K562 (cell line): ENCODE data around the gene BMP4. TPM values are rescaled to one million over a fixed set of nuclear protein-coding genes. Genes with fewer than 3 reads are reported as not detected.

Source experiments
- ATAC-seq: fragments of 200-7000 bp; cut with Tn5 transposase; 3 replicates; pipeline ENCODE4 v1.9.1; 2020; ENCODE audit warnings: moderate library complexity
- BruUV-seq: library from RNA; stranded (reverse); fragments of 400-500 nt; replicated peaks from 2 replicates; lab custom pipeline; 2021; lab: Mats Ljungman, UMichigan
- CTCF ChIA-PET: fragments of 300-600 bp; formaldehyde crosslinking; extraction: SDS; loops from one replicate; lab custom pipeline; 2021; ENCODE audit warnings: low intra/inter-chr PET ratio; lab: Yijun Ruan, JAX
- POLR2A ChIA-PET: fragments of 300-600, 350-650 bp; sonication (Branson Sonifier 250); formaldehyde crosslinking; extraction: SDS; loops from one replicate; lab custom pipeline; 2021; ENCODE audit warnings: antibody characterized with exemption, inconsistent platforms; lab: Yijun Ruan, JAX
- DNase-seq, 4 experiments: peaks; one replicate each; pipeline versions ENCODE4 v3.0.0 to v3.0.0-alpha.2; 2011 to 2018; ENCODE audit warnings: low spot score in 3 of 4, mixed read lengths in 3 of 4; ENCODE audit errors: extremely low read depth in 1 of 4
- FAIRE-seq: peaks from 2 replicates; lab custom pipeline; 2011; peaks lifted over from hg19 to GRCh38; lab: Jason Lieb, UNC
- H2AFZ ChIP-seq: 2 replicates; pipeline ENCODE4 v1.6.0; 2011; ENCODE audit warnings: low read depth, low read length, control low read depth, inconsistent platforms
- H3K27ac ChIP-seq: fragments of 200-600 bp; 3 replicates; pipeline ENCODE4 v1.8.0; 2011; ENCODE audit warnings: low read depth, mild to moderate bottlenecking, control low read depth, inconsistent platforms, low read length, moderate library complexity, mixed read lengths; ENCODE audit errors: extremely low read depth
- H3K27me3 ChIP-seq, 2 experiments: fragments of 300-600 bp in 1 of 2; 2 replicates in 1 of 2; 3 replicates in 1 of 2; pipeline versions ENCODE4 v1.6.0 to v1.8.0; 2011; ENCODE audit warnings: inconsistent platforms in 2 of 2, low read length in 2 of 2, mild to moderate bottlenecking in 1 of 2, mixed read lengths in 1 of 2, moderate library complexity in 1 of 2; ENCODE audit not compliant: control insufficient read depth in 2 of 2, insufficient read depth in 2 of 2
- H3K36me3 ChIP-seq: fragments of 300-600 bp; 3 replicates; pipeline ENCODE4 v1.8.0; 2011; ENCODE audit warnings: mild to moderate bottlenecking, low read length, inconsistent platforms; ENCODE audit not compliant: control insufficient read depth, insufficient read depth
- H3K4me1 ChIP-seq, 2 experiments: fragments of 200-600 bp in 1 of 2; replicated peaks in 1 of 2; 2 replicates in 1 of 2; 3 replicates in 1 of 2; pipeline versions ENCODE4 v1.5.1 to v1.8.0; 2011; ENCODE audit warnings: inconsistent platforms in 2 of 2, low read length in 2 of 2, mild to moderate bottlenecking in 1 of 2, mixed read lengths in 1 of 2, moderate library complexity in 1 of 2; ENCODE audit not compliant: control insufficient read depth in 2 of 2, insufficient read depth in 2 of 2
- H3K4me2 ChIP-seq: 2 replicates; pipeline ENCODE4 v1.6.1; 2011; ENCODE audit warnings: low read length, control low read depth, inconsistent platforms, mixed read lengths; ENCODE audit not compliant: insufficient read depth
- H3K4me3 ChIP-seq: fragments of 200-600 bp; sonication (generic), shearing (Covaris generic); 2 replicates; pipeline ENCODE4 v1.5.1; 2016; ENCODE audit warnings: control low read depth, inconsistent platforms
- H3K79me2 ChIP-seq: fragments of 200-600 bp; 3 replicates; pipeline ENCODE4 v1.8.0; 2011; ENCODE audit warnings: low read length, inconsistent platforms; ENCODE audit not compliant: control insufficient read depth, insufficient read depth
- H3K9ac ChIP-seq, 2 experiments: 2 replicates each; pipeline versions ENCODE4 v1.6.0 to v1.6.1; 2011; ENCODE audit warnings: low read depth in 2 of 2, low read length in 2 of 2, control low read depth in 1 of 2, inconsistent platforms in 1 of 2, mild to moderate bottlenecking in 1 of 2, mixed read lengths in 1 of 2; ENCODE audit not compliant: insufficient read depth in 1 of 2
- H3K9me1 ChIP-seq: one replicate; pipeline ENCODE4 v1.6.0; 2011; ENCODE audit warnings: inconsistent platforms, mild to moderate bottlenecking, low read length, moderate library complexity; ENCODE audit not compliant: control insufficient read depth, insufficient read depth
- H3K9me3 ChIP-seq: replicated peaks from 2 replicates; pipeline ENCODE4 v1.5.1; 2011; ENCODE audit warnings: low read depth, low read length, inconsistent platforms; ENCODE audit not compliant: control insufficient read depth, insufficient read depth
- H4K20me1 ChIP-seq: replicated peaks from 2 replicates; pipeline ENCODE4 v1.6.1; 2011; ENCODE audit warnings: low read length, inconsistent platforms, mixed read lengths; ENCODE audit not compliant: control insufficient read depth, insufficient read depth
- ATF7 ChIP-seq: fragments of 450-650 bp; IDR thresholded peaks from 2 replicates; pipeline ENCODE4 v1.7.1; 2014; ENCODE audit warnings: mild to moderate bottlenecking, moderate library complexity
- ETS2 ChIP-seq: IDR thresholded peaks from 2 replicates; pipeline ENCODE4 v1.6.1; 2016; ENCODE audit warnings: borderline replicate concordance, missing genetic modification characterization, mild to moderate bottlenecking, moderate library complexity, missing compliant biosample characterization; ENCODE audit not compliant: poor library complexity, severe bottlenecking
- HES1 ChIP-seq: fragments of 450-650 bp; IDR thresholded peaks from 2 replicates; pipeline ENCODE4 v1.6.1; 2016; ENCODE audit warnings: low read depth, mild to moderate bottlenecking, moderate library complexity
- KDM1A ChIP-seq, 2 experiments: fragments of 450-650 bp; IDR thresholded peaks; 2 replicates each; pipeline ENCODE4 v1.6.1; 2016; ENCODE audit warnings: mild to moderate bottlenecking in 2 of 2
- MCM3 ChIP-seq: fragments of 450-650 bp; IDR thresholded peaks from 2 replicates; pipeline ENCODE4 v1.6.1; 2016
- MED1 ChIP-seq: sonication (generic); formaldehyde crosslinking; IDR thresholded peaks from 2 replicates; pipeline ENCODE4 v1.8.1; 2023; ENCODE audit warnings: missing genetic modification reagents, borderline replicate concordance
- MEF2A ChIP-seq: IDR thresholded peaks from 2 replicates; pipeline ENCODE4 v1.6.1; 2011; ENCODE audit warnings: low read depth, mild to moderate bottlenecking, low read length, moderate library complexity; ENCODE audit not compliant: control insufficient read depth
- NR2C1 ChIP-seq, 2 experiments: fragments of 450-650 bp; IDR thresholded peaks; 2 replicates each; pipeline ENCODE4 v1.6.1; 2017; ENCODE audit warnings: mild to moderate bottlenecking in 2 of 2, antibody characterized with exemption in 1 of 2, inconsistent platforms in 1 of 2, missing compliant biosample characterization in 1 of 2, missing genetic modification characterization in 1 of 2
- RBM17 ChIP-seq: fragments of 200-400 bp; formaldehyde crosslinking; IDR thresholded peaks from 2 replicates; pipeline ENCODE4 v1.6.1; 2017; ENCODE audit warnings: low read depth, mild to moderate bottlenecking, low read length, borderline replicate concordance
- TAF1 ChIP-seq: IDR thresholded peaks from 2 replicates; pipeline ENCODE4 v1.6.1; 2011; ENCODE audit warnings: mild to moderate bottlenecking, low read length, moderate library complexity; ENCODE audit not compliant: insufficient read depth, control insufficient read depth, severe bottlenecking; ENCODE audit errors: extremely low read depth
- WHSC1 ChIP-seq: IDR thresholded peaks from one replicate; pipeline ENCODE4 v1.6.1; 2012; ENCODE audit warnings: low read length, control low read depth, inconsistent platforms
- ZNF75A ChIP-seq: fragments of 450-650 bp; formaldehyde crosslinking; IDR thresholded peaks from 2 replicates; pipeline ENCODE4 v1.4.0; 2020; ENCODE audit warnings: mild to moderate bottlenecking
- ZNF76 ChIP-seq: fragments of 250-450 bp; sonication (Bioruptor Pico); IDR thresholded peaks from 2 replicates; pipeline ENCODE4 v1.4.0; 2020; ENCODE audit warnings: mild to moderate bottlenecking, moderate library complexity, borderline replicate concordance
- WGBS: fragments of 100-300 bp; shearing (Covaris generic); methylation state at CpG from one replicate; pipeline ENCODE4 v1.1.6; 2016; ENCODE audit warnings: low coverage, mixed read lengths; ENCODE audit not compliant: insufficient coverage; ENCODE audit errors: missing lambda C conversion rate; 5-methylcytosine and 5-hydroxymethylcytosine counted together
- in situ Hi-C: fragments of 300-500 bp; cut with MboI; formaldehyde crosslinking; loops from 4 replicates; pipeline ENCODE4 v1.15.0; 2018; ENCODE audit warnings: inconsistent platforms, mixed read lengths
- intact Hi-C: fragments of 100-400 bp; cut with micrococcal nuclease; formaldehyde crosslinking; loops from 2 replicates; pipeline ENCODE4 v1.14.2; 2022
- microRNA-seq: library from miRNA; unstranded; fragments of <30 nt; microRNA quantifications from one replicate; pipeline ENCODE4, GENCODE V29; 2018; ENCODE audit warnings: borderline microRNAs expressed
- polyA plus RNA-seq, 8 experiments: library from polyadenylated mRNA; depleted of rRNA in 4 of 8; stranded (reverse) in 5 of 8; unstranded in 3 of 8; fragments of >200 nt; fragmentation: Nextera tagmentation in 2 of 8; fragmentation: Illumina TruSeq in 1 of 8; extraction: Ambion mirVana in 2 of 8; extraction: Trizol in 1 of 8; gene quantifications; 2 replicates each; pipeline versions ENCODE4 v1.2.1 to v1.2.3, GENCODE V29; 2011 to 2014; ENCODE audit warnings: inconsistent platforms in 1 of 8, missing spikeins in 1 of 8
- small RNA-seq: library from RNA; depleted of rRNA; stranded (forward); fragments of <200 nt; gene quantifications from one replicate; pipeline ENCODE3, GENCODE V24; 2014
- total RNA-seq, 7 experiments: library from RNA; depleted of rRNA in 6 of 7; stranded (reverse); fragments of >200 nt in 6 of 7; fragmentation: Illumina TruSeq in 2 of 7; extraction: Trizol in 2 of 7; gene quantifications; 2 replicates each; pipeline versions ENCODE4 v1.2.1 to v1.2.3, GENCODE V29; 2011 to 2021; ENCODE audit warnings: low replicate concordance in 1 of 7

BMP4 gene
- total and polyA plus RNA-seq, 9 of the 15 experiments (the other 6 are each of a cell fraction or from before 2014, with no cell fraction given), result not detected

DNA sequence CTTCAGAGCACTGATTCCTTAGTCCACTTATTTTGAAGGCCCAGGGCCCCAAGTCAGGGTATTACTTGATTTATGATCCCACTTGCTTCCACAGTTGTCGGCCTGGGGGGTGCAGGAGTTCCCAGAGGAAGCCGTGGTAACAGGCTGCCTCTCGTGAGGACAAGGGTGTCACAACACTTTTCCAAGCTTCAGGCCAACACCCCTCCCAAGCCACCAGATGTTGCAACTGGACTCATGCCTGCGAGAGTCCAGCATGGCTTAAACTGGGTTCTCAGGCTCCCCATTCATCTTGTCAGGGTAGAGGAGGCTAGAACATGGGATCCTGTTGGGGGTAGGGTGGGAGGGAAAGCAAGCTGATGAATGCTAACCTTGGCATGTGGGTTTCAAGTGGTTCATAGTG is 56.1 kb downstream of the BMP4 start:
- Histone ChIP-seq H2AFZ (no peak overlapping the region), H3K9ac (no peak overlapping the region), H3K36me3 (no peaks in the 10 kb centered on the region), H3K9me1 (no peaks in the 10 kb centered on the region), H3K4me1 (no peaks in the 10 kb centered on the region), H3K79me2 (no peaks in the 10 kb centered on the region), H3K4me2 (no peak overlapping the region), H4K20me1 (no peaks in the 10 kb centered on the region), H3K4me3 (no peak overlapping the region), H3K27ac (no peak overlapping the region), H3K27me3 (no peaks in the 10 kb centered on the region), H3K9me3 (no peaks in the 10 kb centered on the region)
- FAIRE-seq (no peak), ATAC-seq (no peak), DNase-seq (no peak)
- BruUV-seq, result no TSS peak
- in situ Hi-C loops, result no loop called here
- POLR2A ChIA-PET, result no interaction called here
- intact Hi-C loops, result no loop called here
- WGBS, result 0% methylated on average over 3 of the region's 4 CpGs
- TF ChIP-seq ZNF76 (CRISPR knock-in tag) (no peak), ZNF75A (no peak), WHSC1 (no peak), HES1 (no peak), ATF7 (no peak), NR2C1 (IDR thresholded peaks at IDR 0.05) (no peak), NR2C1 (tag; IDR thresholded peaks at IDR 0.05) (no peak), RBM17 (no peak), ETS2 (tag) (no peak), MEF2A (no peak), MED1 (no peak), MCM3 (no peak), TAF1 (no peak), KDM1A (IDR thresholded peaks at IDR 0.05) (no peak)
- CTCF ChIA-PET, result no interaction called here

Small RNA genes lying within 50 kb of the gene (microRNA-seq; reads per million reads assigned to microRNA genes)
- not detected for gene MIR5580

Small RNA genes lying within 50 kb of the gene (small RNA-seq; reads per million reads assigned to genes)
- not detected for gene MIR5580
